T-cell (primary cell): Measurements from ENCODE around the gene NFKBIB. TPM values are rescaled to one million over a fixed set of nuclear protein-coding genes. Genes with fewer than 3 reads are reported as not detected.
A peak's percentile ranks its signal among the peaks of the same experiment; 100 is the strongest.

Source experiments
- ATAC-seq, 4 experiments: fragments of 200-7000 bp in 3 of 4; fragments of 150-1000 bp in 1 of 4; cut with Tn5 transposase; replicated peaks in 1 of 4; 1 replicate in 3 of 4; 2 replicates in 1 of 4; pipeline ENCODE4 v1.10.0; 2021; ENCODE audit warnings: moderate library complexity in 3 of 4, mild to moderate bottlenecking in 2 of 4, moderate number of reproducible peaks in 1 of 4
- CTCF ChIA-PET, 2 donors: fragments of 300-600 bp; sonication (Branson Sonifier 250); formaldehyde crosslinking; loops; one replicate each; lab custom pipeline; 2022; ENCODE audit warnings: antibody characterized with exemption in 2 of 2; lab: Charles Lee
- POLR2A ChIA-PET, 2 donors: fragments of 300-600 bp; sonication (Branson Sonifier 250); formaldehyde crosslinking; loops; one replicate each; lab custom pipeline; 2022; ENCODE audit warnings: antibody characterized with exemption in 2 of 2; lab: Charles Lee
- DNase-seq, 35 experiments: peaks; one replicate each; pipeline versions ENCODE4 v3.0.0 to v3.0.0-alpha.2; 2013 to 2023
- H3K27ac ChIP-seq: one replicate; pipeline ENCODE4 v1.5.1; 2013; ENCODE audit warnings: low read length
- H3K27me3 ChIP-seq, 2 experiments: replicated peaks in 1 of 2; 1 replicate in 1 of 2; 2 replicates in 1 of 2; pipeline versions ENCODE4 v1.6.1 to v1.7.0; 2013; ENCODE audit warnings: low read length in 1 of 2, mixed read lengths in 1 of 2; ENCODE audit not compliant: control insufficient read depth in 2 of 2, insufficient read depth in 2 of 2; ENCODE audit errors: extremely low read depth in 1 of 2
- H3K36me3 ChIP-seq, 2 donors: 1 replicate in 1 of 2; 2 replicates in 1 of 2; pipeline versions ENCODE4 v1.6.1 to v1.7.0; 2013; ENCODE audit warnings: low read length in 1 of 2; ENCODE audit not compliant: control insufficient read depth in 2 of 2, insufficient read depth in 1 of 2; ENCODE audit errors: extremely low read depth in 1 of 2
- H3K4me1 ChIP-seq, 2 experiments: 1 replicate in 1 of 2; 2 replicates in 1 of 2; pipeline versions ENCODE4 v1.6.1 to v1.7.0; 2013; ENCODE audit warnings: low read length in 2 of 2, mixed read lengths in 1 of 2; ENCODE audit not compliant: insufficient read depth in 2 of 2, control insufficient read depth in 1 of 2; ENCODE audit errors: extremely low read depth in 1 of 2
- H3K4me3 ChIP-seq, 2 donors: 1 replicate in 1 of 2; 2 replicates in 1 of 2; pipeline versions ENCODE4 v1.5.1 to v1.7.0; 2013; ENCODE audit warnings: mild to moderate bottlenecking in 2 of 2, low read length in 1 of 2, moderate library complexity in 1 of 2; ENCODE audit not compliant: control insufficient read depth in 1 of 2; ENCODE audit errors: extremely low read depth in 1 of 2
- H3K9me3 ChIP-seq: 2 replicates; pipeline ENCODE4 v1.7.0; 2013
- H3K27ac Mint-ChIP-seq, 2 donors: one replicate each; pipeline ENCODE4 v1.8.0; 2020 to 2021; ENCODE audit warnings: mild to moderate bottlenecking in 2 of 2, mixed read lengths in 2 of 2
- H3K27me3 Mint-ChIP-seq, 2 donors: one replicate each; pipeline ENCODE4 v1.8.0; 2021 to 2022; ENCODE audit warnings: mixed read lengths in 2 of 2
- H3K36me3 Mint-ChIP-seq: one replicate; pipeline ENCODE4 v1.8.0; 2021; ENCODE audit warnings: mixed read lengths
- H3K4me1 Mint-ChIP-seq, 3 donors: one replicate each; pipeline ENCODE4 v1.8.0; 2020 to 2022; ENCODE audit warnings: mixed read lengths in 3 of 3, mild to moderate bottlenecking in 1 of 3
- H3K4me3 Mint-ChIP-seq, 3 donors: one replicate each; pipeline ENCODE4 v1.8.0; 2020 to 2022; ENCODE audit warnings: mild to moderate bottlenecking in 3 of 3, mixed read lengths in 3 of 3, moderate library complexity in 3 of 3
- H3K9me3 Mint-ChIP-seq, 3 donors: one replicate each; pipeline ENCODE4 v1.8.0; 2020 to 2022; ENCODE audit warnings: mixed read lengths in 3 of 3
- WGBS: methylation state at CpG from one replicate; pipeline ENCODE4 v1.1.5; 2013; ENCODE audit warnings: missing lambda C conversion rate; ENCODE audit not compliant: insufficient coverage; 5-methylcytosine and 5-hydroxymethylcytosine counted together
- total RNA-seq, 35 experiments: library from RNA in 6 of 35; stranded (reverse) in 6 of 35; fragments of 120-200 nt in 1 of 35; gene quantifications; one replicate each; pipeline versions ENCODE4 v1.2.1 to v1.2.4 and lab custom pipeline; 2013 to 2026

NFKBIB gene
- total RNA-seq, 5 donors from 2014 or later (not counting 1 experiment from before 2014, with no cell fraction given) = 31.9 to 36.8 (median 33.9) TPM

DNA sequence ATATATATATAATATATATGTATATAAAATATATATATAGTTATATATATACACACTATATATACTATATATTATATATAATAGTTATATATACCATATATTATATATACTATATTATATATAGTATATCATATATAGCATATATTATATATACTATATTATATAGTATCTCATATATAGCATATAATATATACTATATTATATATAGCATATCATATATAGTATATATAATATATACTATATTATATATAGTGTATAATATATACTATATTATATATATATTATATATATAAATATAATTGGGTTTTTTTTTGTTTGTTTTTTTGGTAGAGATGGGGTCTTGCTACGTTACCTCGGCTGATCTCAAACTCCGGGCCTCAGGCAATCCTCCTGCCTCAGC is 38.4 kb upstream of the NFKBIB start:
- H3K4me1 Mint-ChIP-seq = peaks cover 34 to 55% (median 43%) of the 10 kb centered on the region in 3 donors
- CTCF ChIA-PET = interaction anchor here in 1 of 2 donors (0.6 kb wide), 2 partner anchors 27 to 476 kb away, joined by 3 to 7 read pairs; no protein-coding TSS in a partner anchor

DNA sequence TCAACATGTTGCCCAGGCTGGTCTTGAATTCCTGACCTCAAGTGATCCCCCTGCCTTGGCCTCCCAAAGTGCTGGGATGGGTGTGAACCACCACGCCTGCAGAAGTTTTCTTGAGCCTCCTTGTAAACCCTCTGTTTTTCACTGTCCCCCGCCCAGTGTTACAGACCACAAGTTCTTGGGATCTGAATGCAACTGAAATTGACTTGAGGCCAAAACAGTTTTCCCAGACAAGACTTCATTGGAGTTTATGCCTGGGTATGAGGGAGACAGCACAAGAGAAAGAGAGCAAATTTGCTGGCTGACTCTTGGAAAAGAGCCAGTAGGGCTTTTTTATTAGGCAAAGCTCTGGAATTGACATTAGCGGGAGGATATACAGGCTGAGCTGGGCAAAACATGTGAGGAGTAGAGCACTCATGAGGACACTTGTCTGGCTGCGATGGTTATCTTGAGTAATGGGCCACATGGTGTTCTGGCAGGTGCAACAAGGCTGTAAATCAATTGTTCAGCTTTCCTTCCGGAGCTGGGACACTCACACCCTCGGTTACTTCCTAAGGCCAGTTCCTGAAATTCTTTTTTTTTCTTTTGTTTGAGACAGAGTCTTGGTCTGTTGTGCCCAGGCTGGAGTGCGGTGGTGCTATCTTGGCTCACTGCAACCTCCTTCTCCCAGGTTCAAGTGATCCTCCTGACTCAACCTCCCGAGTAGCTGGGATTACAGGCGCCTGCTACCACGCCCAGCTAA is 37.3 kb upstream of the NFKBIB start:
- no peak overlapping the region for H3K27ac Mint-ChIP-seq

More for the DNA sequence above, 38.4 kb upstream of the NFKBIB start:
- no peak for ATAC-seq
- Mint-ChIP-seq H3K27ac (no peak overlapping the region), H3K36me3 (no peaks in the 10 kb centered on the region), H3K9me3 (no peaks in the 10 kb centered on the region), H3K4me3 (no peak overlapping the region), H3K27me3 (no peaks in the 10 kb centered on the region)
- peaks cover 24 to 49% of the 10 kb centered on the region in 2 experiments for H3K4me1 ChIP-seq
- no peaks in the 10 kb centered on the region for H3K27me3 ChIP-seq
- no peaks in the 10 kb centered on the region for H3K36me3 ChIP-seq
- H3K9me3 ChIP-seq = no peaks in the 10 kb centered on the region
- H3K27ac ChIP-seq = no peak overlapping the region
- H3K4me3 ChIP-seq = no peak overlapping the region
- DNase-seq = no peak
- WGBS = no CpG with 5 or more reads among the region's 3 CpGs
- POLR2A ChIA-PET = interaction anchor here in 1 of 2 donors (0.8 kb wide), 1 partner anchor 10 kb away, joined by 4 read pairs; no protein-coding TSS in a partner anchor

DNA sequence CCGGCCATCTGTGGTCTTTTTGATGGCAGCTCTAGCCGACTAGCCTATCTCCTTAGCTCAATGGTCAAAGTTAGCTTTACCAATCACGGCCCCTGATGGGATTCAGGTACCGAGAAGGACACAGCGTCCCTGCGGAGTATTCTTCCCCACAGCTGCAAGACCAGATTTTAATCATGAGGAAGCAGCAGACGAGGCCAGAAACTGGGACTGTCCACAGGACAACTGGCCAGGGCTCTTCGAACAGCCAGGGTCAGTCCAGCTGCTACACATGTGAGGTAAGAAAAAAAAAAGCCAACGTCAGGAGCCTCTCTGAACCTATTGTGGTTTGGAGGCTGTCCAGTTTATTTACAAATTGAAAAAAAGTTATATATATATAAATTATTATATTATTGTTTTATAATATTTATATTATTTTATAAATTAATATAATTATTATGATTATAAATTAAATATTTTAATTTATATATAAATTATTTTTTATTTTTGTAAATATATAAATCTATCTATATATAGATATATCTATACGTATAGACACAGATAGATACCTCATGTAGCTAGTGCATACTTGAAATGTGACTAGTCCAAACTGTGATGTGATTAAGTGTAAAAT is 32.5 kb upstream of the NFKBIB start:
- POLR2A ChIA-PET = interaction anchor here (0.6 to 0.7 kb wide), 4 partner anchors 8 to 877 kb away, joined by 4 to 6 read pairs (median 4); no protein-coding TSS in a partner anchor

More for the DNA sequence above, 37.3 kb upstream of the NFKBIB start:
- Histone ChIP-seq H3K4me1 (peaks cover 19 to 48% of the 10 kb centered on the region in 2 experiments), H3K27me3 (no peaks in the 10 kb centered on the region), H3K36me3 (no peaks in the 10 kb centered on the region), H3K4me3 (no peak overlapping the region), H3K27ac (no peak overlapping the region), H3K9me3 (no peaks in the 10 kb centered on the region)
- Mint-ChIP-seq H3K9me3 (no peaks in the 10 kb centered on the region), H3K4me1 (peaks cover 29 to 48% (median 38%) of the 10 kb centered on the region in 3 donors), H3K4me3 (no peak overlapping the region), H3K27me3 (no peaks in the 10 kb centered on the region), H3K36me3 (no peaks in the 10 kb centered on the region)
- POLR2A ChIA-PET = interaction anchor here in 1 of 2 donors (0.9 kb wide), 1 partner anchor 13 kb away, joined by 3 read pairs; no protein-coding TSS in a partner anchor
- 100% methylated on average over 2 of the region's 10 CpGs for WGBS
- ATAC-seq (no peak), DNase-seq (no peak)
- CTCF ChIA-PET = no interaction called here

DNA sequence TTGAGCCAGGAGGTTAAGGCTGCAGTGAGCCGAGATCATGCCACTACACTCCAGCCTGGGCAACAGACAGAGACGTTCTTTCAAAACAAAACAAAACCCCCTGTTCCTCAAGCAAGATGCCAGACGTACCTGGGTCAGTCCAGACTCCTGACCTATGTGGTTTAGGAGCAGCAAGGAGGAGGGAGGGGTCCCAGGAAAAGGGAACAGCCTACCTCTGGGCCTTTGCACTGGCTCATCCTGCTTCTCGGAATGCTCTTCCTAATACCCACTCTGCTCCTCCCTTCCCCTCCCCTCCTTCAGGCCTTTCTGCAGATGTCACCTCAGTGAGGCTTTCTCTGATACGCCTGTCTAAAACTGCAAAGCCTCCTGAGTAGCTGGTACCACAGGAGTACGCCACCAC is 31.2 kb upstream of the NFKBIB start:
- Histone ChIP-seq H3K4me1 (peaks cover 20 to 67% of the 10 kb centered on the region in 2 experiments), H3K4me3 (peak overlapping the region in 1 of 2 donors; percentile 72), H3K36me3 (peaks cover 0 to 23% of the 10 kb centered on the region in 2 donors), H3K27ac (peak overlapping the region; percentile 69), H3K27me3 (no peaks in the 10 kb centered on the region), H3K9me3 (no peaks in the 10 kb centered on the region)
- peaks cover 54 to 58% (median 54%) of the 10 kb centered on the region in 3 donors for H3K4me1 Mint-ChIP-seq
- peak overlapping the region; percentile 52 to 90 (median 83) for H3K4me3 Mint-ChIP-seq
- peak overlapping the region; percentile 90 to 92 for H3K27ac Mint-ChIP-seq
- 83% methylated on average over 2 of the region's 6 CpGs for WGBS
- CTCF ChIA-PET = interaction anchor here (1.1 to 1.2 kb wide), 2 partner anchors 26 to 98 kb away, joined by 3 to 6 read pairs; no protein-coding TSS in a partner anchor
- POLR2A ChIA-PET = interaction anchor here (0.5 to 1.2 kb wide), 2 partner anchors 36 kb away, joined by 3 to 4 read pairs; partner anchors contain the start of gene ECH1 (in 1 of the 2)
- no peak for ATAC-seq
- H3K9me3 Mint-ChIP-seq = no peaks in the 10 kb centered on the region
- H3K36me3 Mint-ChIP-seq = peaks cover 10% of the 10 kb centered on the region
- DNase-seq = no peak
- no peaks in the 10 kb centered on the region for H3K27me3 Mint-ChIP-seq

More for the DNA sequence above, 32.5 kb upstream of the NFKBIB start:
- Mint-ChIP-seq H3K27ac (peak overlapping the region in 1 of 2 donors; percentile 73), H3K36me3 (peaks cover 5% of the 10 kb centered on the region), H3K27me3 (no peaks in the 10 kb centered on the region), H3K4me1 (peaks cover 48 to 58% (median 57%) of the 10 kb centered on the region in 3 donors), H3K9me3 (no peaks in the 10 kb centered on the region), H3K4me3 (no peak overlapping the region)
- CTCF ChIA-PET = no interaction called here
- Histone ChIP-seq H3K36me3 (peaks cover 0 to 15% of the 10 kb centered on the region in 2 donors), H3K9me3 (no peaks in the 10 kb centered on the region), H3K27me3 (no peaks in the 10 kb centered on the region), H3K4me1 (peaks cover 20 to 68% of the 10 kb centered on the region in 2 experiments), H3K27ac (no peak overlapping the region), H3K4me3 (no peak overlapping the region)
- DNase-seq = no peak
- WGBS = 100% methylated on average over 4 of the region's 10 CpGs
- ATAC-seq = no peak

DNA sequence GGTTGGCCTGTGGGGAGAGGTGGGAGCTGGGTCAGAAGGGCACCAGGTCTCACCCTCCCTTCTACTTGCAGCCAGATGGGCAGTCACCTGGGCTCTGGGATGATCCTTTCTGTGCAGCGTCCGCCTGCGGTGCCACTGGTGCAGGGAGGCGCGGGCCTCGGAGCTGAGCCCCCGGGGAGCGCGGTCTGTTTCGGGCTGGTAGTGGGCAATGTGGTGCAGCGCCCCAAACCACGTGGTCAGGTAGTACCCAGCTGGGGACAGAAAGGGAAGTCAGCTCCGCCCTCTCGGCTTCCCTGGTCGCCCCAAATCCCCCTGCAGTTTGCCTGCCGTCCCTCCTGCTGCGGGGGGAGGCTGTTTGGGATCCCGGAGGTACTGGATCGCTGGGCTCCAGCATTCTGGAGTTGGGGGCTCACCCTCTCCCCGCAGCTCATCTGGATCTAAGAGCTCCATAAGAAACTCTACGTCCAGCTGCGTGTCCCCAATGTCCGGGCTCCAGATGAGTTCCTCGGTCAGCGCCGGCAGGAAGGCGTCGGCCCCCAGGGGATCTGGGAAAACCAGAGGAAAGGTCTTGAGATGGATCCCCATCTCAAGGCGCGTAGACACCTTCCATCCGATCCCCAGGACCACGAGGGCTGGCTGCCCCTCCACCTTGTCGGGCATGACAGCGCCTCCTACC is 30.5 kb upstream of the NFKBIB start:
- peaks cover 0 to 26% of the 10 kb centered on the region in 2 donors for H3K36me3 ChIP-seq
- H3K4me3 ChIP-seq = peak overlapping the region; percentile 61 to 72
- H3K36me3 Mint-ChIP-seq = peaks cover 14% of the 10 kb centered on the region
- H3K4me1 Mint-ChIP-seq = peaks cover 52 to 57% (median 54%) of the 10 kb centered on the region in 3 donors
- H3K27me3 Mint-ChIP-seq = no peaks in the 10 kb centered on the region
- WGBS = 14% methylated on average over 34 of the region's 34 CpGs
- DNase-seq = peak in 3 of 35 experiments; percentile 18 to 46 (median 32)
- ChIA-PET POLR2A (interaction anchor here (0.5 to 1.2 kb wide), 3 partner anchors 37 to 114 kb away, joined by 3 to 4 read pairs (median 3); partner anchors contain the start of gene ECH1 (in 1 of the 2)), CTCF (interaction anchor here (1.0 to 1.2 kb wide), 3 partner anchors 17 to 99 kb away, joined by 3 to 6 read pairs (median 4); no protein-coding TSS in a partner anchor)
- peak in 1 of 4 experiments; percentile 14 for ATAC-seq
- H3K4me3 Mint-ChIP-seq = peak overlapping the region; percentile 83 to 90 (median 83)
- H3K4me1 ChIP-seq = peaks cover 19 to 59% of the 10 kb centered on the region in 2 experiments
- H3K27ac ChIP-seq = peak overlapping the region; percentile 69
- H3K9me3 Mint-ChIP-seq = no peaks in the 10 kb centered on the region
- H3K9me3 ChIP-seq = no peaks in the 10 kb centered on the region
- H3K27me3 ChIP-seq = no peaks in the 10 kb centered on the region
- H3K27ac Mint-ChIP-seq = peak overlapping the region; percentile 90 to 92
